GM12878 (cell line): ENCODE measurements around the gene GLMP. TPM values are rescaled to one million over a fixed set of nuclear protein-coding genes. Genes with fewer than 3 reads are reported as not detected.

Source experiments
- ATAC-seq: fragments of 200-7000 bp; cut with Tn5 transposase; 3 replicates; pipeline ENCODE4 v1.9.1; 2020; ENCODE audit warnings: mild to moderate bottlenecking, moderate library complexity
- BruUV-seq: library from RNA; stranded (reverse); fragments of 400-500 nt; replicated peaks from 2 replicates; lab custom pipeline; 2021; lab: Mats Ljungman, UMichigan
- CTCF ChIA-PET: fragments of 300-600 bp; sonication (Branson Sonifier 250); formaldehyde crosslinking; extraction: SDS; loops from one replicate; lab custom pipeline; 2021; ENCODE audit warnings: inconsistent platforms; lab: Yijun Ruan, JAX
- POLR2A ChIA-PET: fragments of 350-600 bp; formaldehyde crosslinking; extraction: SDS; loops from one replicate; lab custom pipeline; 2021; ENCODE audit warnings: inconsistent platforms; lab: Charles Lee
- RAD21 ChIA-PET: fragments of 300-600 bp; sonication (Branson Sonifier 250); formaldehyde crosslinking; loops from one replicate; lab custom pipeline; 2023; ENCODE audit warnings: antibody characterized with exemption; ENCODE audit not compliant: unreplicated experiment; lab: Charles Lee
- SMC1A ChIA-PET: fragments of 300-600 bp; sonication (Branson Sonifier 250); formaldehyde crosslinking; loops from one replicate; lab custom pipeline; 2023; ENCODE audit not compliant: unreplicated experiment, uncharacterized antibody; lab: Charles Lee
- DNase-seq: peaks from one replicate; pipeline ENCODE4 v3.0.0-alpha.2; 2011; ENCODE audit warnings: low read depth, low spot score
- FAIRE-seq: peaks from 3 replicates; lab custom pipeline; 2011; peaks lifted over from hg19 to GRCh38; lab: Jason Lieb, UNC
- H2AFZ ChIP-seq: 2 replicates; pipeline ENCODE4 v1.6.0; 2011; ENCODE audit warnings: low read depth, low read length, control low read depth; ENCODE audit not compliant: control insufficient read depth
- H3K27ac ChIP-seq: 2 replicates; pipeline ENCODE4 v1.5.1; 2011; ENCODE audit warnings: control low read depth; ENCODE audit not compliant: control insufficient read depth, insufficient read depth
- H3K27me3 ChIP-seq, 2 experiments: replicated peaks in 1 of 2; 2 replicates each; pipeline versions ENCODE4 v1.6.0 to v1.6.1; 2011; ENCODE audit warnings: low read length in 1 of 2; ENCODE audit not compliant: control insufficient read depth in 2 of 2, insufficient read depth in 2 of 2
- H3K36me3 ChIP-seq, 2 experiments: 2 replicates each; pipeline ENCODE4 v1.5.1; 2011; ENCODE audit warnings: low read length in 1 of 2; ENCODE audit not compliant: control insufficient read depth in 2 of 2, insufficient read depth in 2 of 2
- H3K4me1 ChIP-seq: 2 replicates; pipeline ENCODE4 v1.6.1; 2011; ENCODE audit warnings: mild to moderate bottlenecking, low read length, moderate library complexity, mixed read lengths; ENCODE audit not compliant: control insufficient read depth, insufficient read depth
- H3K4me2 ChIP-seq: 2 replicates; pipeline ENCODE4 v1.6.0; 2011; ENCODE audit warnings: control low read depth; ENCODE audit not compliant: control insufficient read depth, insufficient read depth
- H3K4me3 ChIP-seq: fragments of 200-600 bp; sonication (generic); 2 replicates; pipeline ENCODE4 v1.5.1; 2016
- H3K79me2 ChIP-seq: 2 replicates; pipeline ENCODE4 v1.6.0; 2011; ENCODE audit warnings: low read length; ENCODE audit not compliant: control insufficient read depth, insufficient read depth
- H3K9ac ChIP-seq: 2 replicates; pipeline ENCODE4 v1.8.0; 2011; ENCODE audit warnings: low read length, control low read depth, mixed read lengths; ENCODE audit not compliant: control insufficient read depth, insufficient read depth
- H3K9me3 ChIP-seq: replicated peaks from 3 replicates; pipeline ENCODE4 v1.5.1; 2011; ENCODE audit warnings: mild to moderate bottlenecking, low read length; ENCODE audit not compliant: control insufficient read depth, insufficient read depth
- H4K20me1 ChIP-seq: 2 replicates; pipeline ENCODE4 v1.6.0; 2011; ENCODE audit not compliant: control insufficient read depth, insufficient read depth
- BACH1 ChIP-seq: fragments of 450-650 bp; IDR thresholded peaks from 2 replicates; pipeline ENCODE4 v1.6.1; 2017; ENCODE audit warnings: mild to moderate bottlenecking, borderline replicate concordance
- CBX3 ChIP-seq: fragments of 200-600 bp; sonication (generic); IDR thresholded peaks from 2 replicates; pipeline ENCODE4 v1.6.1; 2016; ENCODE audit warnings: low read depth, borderline replicate concordance
- HDAC2 ChIP-seq: fragments of 200-600 bp; sonication (generic); IDR thresholded peaks from 2 replicates; pipeline ENCODE4 v1.6.1; 2017
- IRF4 ChIP-seq: IDR thresholded peaks from 2 replicates; pipeline ENCODE4 v1.6.1; 2011; ENCODE audit warnings: low read depth, low read length
- IRF5 ChIP-seq: fragments of 450-650 bp; IDR thresholded peaks from 2 replicates; pipeline ENCODE4 v1.6.1; 2017; ENCODE audit warnings: borderline replicate concordance
- NFIC ChIP-seq: IDR thresholded peaks from 2 replicates; pipeline ENCODE4 v1.6.1; 2012; ENCODE audit warnings: low read depth, mild to moderate bottlenecking, inconsistent platforms, low read length, moderate library complexity
- NR2C2 ChIP-seq: IDR thresholded peaks from 2 replicates; pipeline ENCODE4 v1.6.1; 2011; ENCODE audit warnings: borderline replicate concordance, low read depth; ENCODE audit not compliant: control insufficient read depth, insufficient read length
- NRF1 ChIP-seq: conservative IDR thresholded peaks from 2 replicates; pipeline ENCODE4 v1.6.1; 2011; ENCODE audit warnings: mild to moderate bottlenecking, low read depth, low read length, improper control_type of control experiment
- POLR2AphosphoS2 ChIP-seq: IDR thresholded peaks from 2 replicates; pipeline ENCODE4 v1.6.1; 2011; ENCODE audit warnings: low read depth, mild to moderate bottlenecking, low read length, improper control_type of control experiment, moderate library complexity
- RCOR1 ChIP-seq: conservative IDR thresholded peaks from 2 replicates; pipeline ENCODE4 v1.6.1; 2012; ENCODE audit warnings: low read depth, low read length, improper control_type of control experiment
- SMC3 ChIP-seq: IDR thresholded peaks from 2 replicates; pipeline ENCODE4 v1.6.1; 2011; ENCODE audit warnings: low read length, improper control_type of control experiment, borderline replicate concordance
- ZSCAN29 ChIP-seq: fragments of 450-650 bp; IDR thresholded peaks from 2 replicates; pipeline ENCODE4 v1.6.1; 2017; ENCODE audit warnings: mild to moderate bottlenecking, moderate library complexity
- WGBS: methylation state at CpG from one replicate; pipeline ENCODE4 v1.1.6; 2016; ENCODE audit warnings: low lambda C conversion rate; ENCODE audit not compliant: insufficient replicate concordance, insufficient coverage; ENCODE audit errors: missing lambda C conversion rate; 5-methylcytosine and 5-hydroxymethylcytosine counted together
- in situ Hi-C: fragments of 300-500 bp; cut with MboI; formaldehyde crosslinking; loops from 9 replicates; pipeline ENCODE4 v1.14.3; 2018; ENCODE audit warnings: mixed read lengths
- intact Hi-C: fragments of 100-400 bp; cut with micrococcal nuclease; formaldehyde crosslinking; loops from one replicate; pipeline ENCODE4 v1.14.2; 2022; ENCODE audit not compliant: unreplicated experiment
- polyA plus RNA-seq, 11 experiments: library from polyadenylated mRNA; depleted of rRNA in 4 of 11; unstranded in 6 of 11; stranded (reverse) in 5 of 11; fragments of >200 nt; fragmentation: Nextera tagmentation in 4 of 11; fragmentation: Illumina TruSeq in 1 of 11; extraction: Ambion mirVana in 4 of 11; extraction: Trizol in 1 of 11; gene quantifications; 1 replicate in 1 of 11; 2 replicates in 10 of 11; pipeline versions ENCODE4 v1.2.1 to v1.2.3, GENCODE V29; 2011 to 2016; ENCODE audit warnings: inconsistent platforms in 2 of 11, missing spikeins in 2 of 11, low read depth in 1 of 11
- total RNA-seq, 4 experiments: library from RNA; depleted of rRNA in 3 of 4; stranded (reverse); fragments of >200 nt in 3 of 4; fragmentation: Illumina TruSeq in 1 of 4; extraction: Trizol in 1 of 4; gene quantifications; 2 replicates each; pipeline versions ENCODE4 v1.2.1 to v1.2.3, GENCODE V29; 2013 to 2021
- TF ChIP-seq, protein P1 (sequence below): fragments of 450-650 bp; IDR thresholded peaks from 2 replicates; pipeline ENCODE4 v1.6.1; 2018; ENCODE audit warnings: mild to moderate bottlenecking, low read depth, moderate library complexity; ENCODE audit not compliant: partially characterized antibody

Gene GLMP
- total and polyA plus RNA-seq, 10 of the 15 experiments (the other 5 are each of a cell fraction or from before 2014, with no cell fraction given): 4.4 to 30.0 (median 19.5) TPM

GRCh38 chr1:156248323-156248683 is 47.2 kb downstream of the GLMP start:
- ChIA-PET CTCF (interaction anchor here (1.0 kb wide), 1 partner anchor 103 kb away, joined by 3 read pairs; no protein-coding TSS in a partner anchor), SMC1A (interaction anchor here (1.0 kb wide), 1 partner anchor 23 kb away, joined by 3 read pairs; no protein-coding TSS in a partner anchor), RAD21 (no interaction called here)
- peaks cover 11% of the 10 kb centered on the region for H3K4me1 ChIP-seq
- in situ Hi-C loops: no loop called here
- FAIRE-seq: no peak
- H3K79me2 ChIP-seq: no peaks in the 10 kb centered on the region
- H3K4me2 ChIP-seq: no peak overlapping the region
- WGBS: 100% methylated on average over 2 of the region's 4 CpGs
- no peak for TF ChIP-seq NFIC
- TF ChIP-seq IRF4: no peak
- no peak for TF ChIP-seq BACH1
- TF ChIP-seq POLR2AphosphoS2: no peak
- TF ChIP-seq, protein P1, sequence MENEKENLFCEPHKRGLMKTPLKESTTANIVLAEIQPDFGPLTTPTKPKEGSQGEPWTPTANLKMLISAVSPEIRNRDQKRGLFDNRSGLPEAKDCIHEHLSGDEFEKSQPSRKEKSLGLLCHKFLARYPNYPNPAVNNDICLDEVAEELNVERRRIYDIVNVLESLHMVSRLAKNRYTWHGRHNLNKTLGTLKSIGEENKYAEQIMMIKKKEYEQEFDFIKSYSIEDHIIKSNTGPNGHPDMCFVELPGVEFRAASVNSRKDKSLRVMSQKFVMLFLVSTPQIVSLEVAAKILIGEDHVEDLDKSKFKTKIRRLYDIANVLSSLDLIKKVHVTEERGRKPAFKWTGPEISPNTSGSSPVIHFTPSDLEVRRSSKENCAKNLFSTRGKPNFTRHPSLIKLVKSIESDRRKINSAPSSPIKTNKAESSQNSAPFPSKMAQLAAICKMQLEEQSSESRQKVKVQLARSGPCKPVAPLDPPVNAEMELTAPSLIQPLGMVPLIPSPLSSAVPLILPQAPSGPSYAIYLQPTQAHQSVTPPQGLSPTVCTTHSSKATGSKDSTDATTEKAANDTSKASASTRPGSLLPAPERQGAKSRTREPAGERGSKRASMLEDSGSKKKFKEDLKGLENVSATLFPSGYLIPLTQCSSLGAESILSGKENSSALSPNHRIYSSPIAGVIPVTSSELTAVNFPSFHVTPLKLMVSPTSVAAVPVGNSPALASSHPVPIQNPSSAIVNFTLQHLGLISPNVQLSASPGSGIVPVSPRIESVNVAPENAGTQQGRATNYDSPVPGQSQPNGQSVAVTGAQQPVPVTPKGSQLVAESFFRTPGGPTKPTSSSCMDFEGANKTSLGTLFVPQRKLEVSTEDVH: no peak
- TF ChIP-seq SMC3: no peak
- no peak for TF ChIP-seq ZSCAN29
- no peak for TF ChIP-seq IRF5
- TF ChIP-seq NRF1: no peak
- TF ChIP-seq CBX3: no peak
- TF ChIP-seq RCOR1: no peak
- TF ChIP-seq NR2C2: no peak
- TF ChIP-seq HDAC2: no peak
- TF ChIP-seq, all 136 proteins: peak for 0
- DNase-seq: no peak
- BruUV-seq: no TSS peak
- no peak for ATAC-seq
- intact Hi-C loops: no loop called here
- no peaks in the 10 kb centered on the region for H3K27me3 ChIP-seq
- no peaks in the 10 kb centered on the region for H3K9me3 ChIP-seq
- POLR2A ChIA-PET: no interaction called here
- H4K20me1 ChIP-seq: no peaks in the 10 kb centered on the region
- peaks cover 3 to 34% of the 10 kb centered on the region in 2 experiments for H3K36me3 ChIP-seq
- H2AFZ ChIP-seq: no peak overlapping the region
- no peak overlapping the region for H3K4me3 ChIP-seq
- no peak overlapping the region for H3K27ac ChIP-seq
- H3K9ac ChIP-seq: no peak overlapping the region
